OCI-LY7 (cell line): ENCODE data around the gene ABCB8. TPM values are rescaled to one million over a fixed set of nuclear protein-coding genes. Genes with fewer than 3 reads are reported as not detected.

ENCODE experiments used
- BruUV-seq: library from RNA; stranded (reverse); fragments of 400-500 nt; replicated peaks from 2 replicates; lab custom pipeline; 2021; lab: Mats Ljungman, UMichigan
- CTCF ChIA-PET: fragments of 300-600 bp; sonication (Branson Sonifier 250); formaldehyde crosslinking; loops from one replicate; lab custom pipeline; 2022; ENCODE audit warnings: antibody characterized with exemption; ENCODE audit not compliant: unreplicated experiment; lab: Charles Lee
- POLR2A ChIA-PET: fragments of 300-600 bp; sonication (Branson Sonifier 250); formaldehyde crosslinking; loops from one replicate; lab custom pipeline; 2022; ENCODE audit warnings: antibody characterized with exemption; lab: Charles Lee
- DNase-seq: peaks from one replicate; pipeline ENCODE4 v3.0.0-alpha.2; 2015; ENCODE audit warnings: low spot score
- H2AFZ ChIP-seq: fragments of 200-600 bp; sonication (generic), shearing (Covaris generic); 2 replicates; pipeline ENCODE4 v1.6.1; 2014; ENCODE audit warnings: mild to moderate bottlenecking, antibody characterized with exemption, low read length, moderate library complexity
- H3K27ac ChIP-seq: fragments of 200-600 bp; sonication (generic); 2 replicates; pipeline ENCODE4 v1.5.1; 2014; ENCODE audit warnings: mixed run types, low read depth, mild to moderate bottlenecking, moderate library complexity, low read length, inconsistent platforms; ENCODE audit not compliant: poor library complexity, severe bottlenecking
- H3K36me3 ChIP-seq: fragments of 200-600 bp; sonication (generic); 2 replicates; pipeline ENCODE4 v1.6.1; 2014; ENCODE audit warnings: mild to moderate bottlenecking, antibody characterized with exemption, low read length, moderate library complexity, mixed read lengths; ENCODE audit not compliant: insufficient read depth
- H3K4me1 ChIP-seq: fragments of 200-600 bp; sonication (generic); 2 replicates; pipeline ENCODE4 v1.5.1; 2014; ENCODE audit warnings: mild to moderate bottlenecking, low read length; ENCODE audit not compliant: insufficient read depth, poor library complexity, severe bottlenecking
- H3K4me2 ChIP-seq: fragments of 200-600 bp; sonication (generic); 2 replicates; pipeline ENCODE4 v1.6.1; 2014; ENCODE audit warnings: mild to moderate bottlenecking, low read length
- H3K4me3 ChIP-seq: fragments of 200-600 bp; sonication (generic); 2 replicates; pipeline ENCODE4 v1.5.1; 2014; ENCODE audit warnings: mild to moderate bottlenecking, low read depth, low read length; ENCODE audit not compliant: poor library complexity, severe bottlenecking
- H3K79me2 ChIP-seq: fragments of 200-600 bp; sonication (generic); 2 replicates; pipeline ENCODE4 v1.6.1; 2016; ENCODE audit warnings: low read depth, mild to moderate bottlenecking, low read length, moderate library complexity, mixed read lengths; ENCODE audit not compliant: insufficient read depth
- H3K9me2 ChIP-seq: fragments of 200-600 bp; sonication (generic); 2 replicates; pipeline ENCODE4 v1.6.1; 2016; ENCODE audit warnings: mild to moderate bottlenecking, low read length, mixed read lengths; ENCODE audit not compliant: insufficient read depth
- H3K9me3 ChIP-seq: fragments of 200-600 bp; sonication (generic); 2 replicates; pipeline ENCODE4 v1.6.1; 2014; ENCODE audit warnings: mild to moderate bottlenecking, mixed run types, low read length, mixed read lengths
- H4K20me1 ChIP-seq: fragments of 200-600 bp; sonication (generic); 2 replicates; pipeline ENCODE4 v1.6.1; 2014; ENCODE audit warnings: mild to moderate bottlenecking, antibody characterized with exemption, low read length, moderate library complexity, mixed read lengths; ENCODE audit not compliant: insufficient read depth
- EZH2phosphoT487 ChIP-seq: fragments of 200-600 bp; sonication (generic); IDR thresholded peaks from 2 replicates; pipeline ENCODE4 v1.6.1; 2018; ENCODE audit warnings: low read depth, borderline replicate concordance, mild to moderate bottlenecking, mixed run types, antibody characterized with exemption, low read length, moderate library complexity, mixed read lengths
- intact Hi-C: fragments of 100-400 bp; cut with micrococcal nuclease; formaldehyde crosslinking; loops from one replicate; pipeline ENCODE4 v1.10.0; 2022; ENCODE audit not compliant: unreplicated experiment
- total RNA-seq, 2 experiments: library from RNA; depleted of rRNA in 1 of 2; stranded (reverse); fragments of >200 nt in 1 of 2; shearing (Covaris generic) in 1 of 2; gene quantifications; 2 replicates each; pipeline ENCODE4 v1.2.3, GENCODE V29; 2014 to 2022
- TF ChIP-seq, protein P1 (sequence below): fragments of 200-600 bp; sonication (generic); conservative IDR thresholded peaks from 2 replicates; pipeline ENCODE4 v1.5.1; 2014; ENCODE audit warnings: mild to moderate bottlenecking, antibody characterized with exemption, low read length, moderate library complexity, mixed read lengths

Gene ABCB8
- total RNA-seq, 2 experiments from 2014 or later: 32.0 to 64.7 TPM

- TF ChIP-seq EZH2phosphoT487: no peak
- TF ChIP-seq, protein P1, sequence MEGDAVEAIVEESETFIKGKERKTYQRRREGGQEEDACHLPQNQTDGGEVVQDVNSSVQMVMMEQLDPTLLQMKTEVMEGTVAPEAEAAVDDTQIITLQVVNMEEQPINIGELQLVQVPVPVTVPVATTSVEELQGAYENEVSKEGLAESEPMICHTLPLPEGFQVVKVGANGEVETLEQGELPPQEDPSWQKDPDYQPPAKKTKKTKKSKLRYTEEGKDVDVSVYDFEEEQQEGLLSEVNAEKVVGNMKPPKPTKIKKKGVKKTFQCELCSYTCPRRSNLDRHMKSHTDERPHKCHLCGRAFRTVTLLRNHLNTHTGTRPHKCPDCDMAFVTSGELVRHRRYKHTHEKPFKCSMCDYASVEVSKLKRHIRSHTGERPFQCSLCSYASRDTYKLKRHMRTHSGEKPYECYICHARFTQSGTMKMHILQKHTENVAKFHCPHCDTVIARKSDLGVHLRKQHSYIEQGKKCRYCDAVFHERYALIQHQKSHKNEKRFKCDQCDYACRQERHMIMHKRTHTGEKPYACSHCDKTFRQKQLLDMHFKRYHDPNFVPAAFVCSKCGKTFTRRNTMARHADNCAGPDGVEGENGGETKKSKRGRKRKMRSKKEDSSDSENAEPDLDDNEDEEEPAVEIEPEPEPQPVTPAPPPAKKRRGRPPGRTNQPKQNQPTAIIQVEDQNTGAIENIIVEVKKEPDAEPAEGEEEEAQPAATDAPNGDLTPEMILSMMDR: no peak
- BruUV-seq: no TSS peak
- ChIA-PET POLR2A (no interaction called here), CTCF (interaction anchor here (0.6 kb wide), 2 partner anchors 18 to 62 kb away, joined by 3 read pairs; partner anchors contain the start of gene FASTK)
- Histone ChIP-seq H3K4me2 (no peak overlapping the region), H3K36me3 (peaks cover 33% of the 10 kb centered on the region), H3K4me3 (no peak overlapping the region), H4K20me1 (no peaks in the 10 kb centered on the region), H3K27ac (no peak overlapping the region), H2AFZ (no peak overlapping the region), H3K9me3 (no peaks in the 10 kb centered on the region), H3K79me2 (peaks cover 14% of the 10 kb centered on the region; the same call in 1 of the 2 replicates), H3K9me2 (no peaks in the 10 kb centered on the region), H3K4me1 (peaks cover 26% of the 10 kb centered on the region)
- DNase-seq: no peak
- intact Hi-C loops: no loop called here
These were observed 34.4 kb downstream of the ABCB8 start for GRCh38 chr7:151062399-151063211.

- no peak overlapping the region for H2AFZ ChIP-seq
- H4K20me1 ChIP-seq: no peaks in the 10 kb centered on the region
- no peak overlapping the region for H3K4me3 ChIP-seq
- peaks cover 14% of the 10 kb centered on the region; the same call in 1 of the 2 replicates for H3K79me2 ChIP-seq
- ChIA-PET POLR2A (no interaction called here), CTCF (no interaction called here)
- no peak overlapping the region for H3K4me2 ChIP-seq
- no TSS peak for BruUV-seq
- no peak for DNase-seq
- TF ChIP-seq EZH2phosphoT487: no peak
- TF ChIP-seq, protein P1: no peak
- no peaks in the 10 kb centered on the region for H3K9me3 ChIP-seq
- intact Hi-C loops: no loop called here
- no peak overlapping the region for H3K27ac ChIP-seq
- H3K4me1 ChIP-seq: peaks cover 26% of the 10 kb centered on the region
- H3K9me2 ChIP-seq: no peaks in the 10 kb centered on the region
- H3K36me3 ChIP-seq: peaks cover 39% of the 10 kb centered on the region
These were observed 34.9 kb downstream of the ABCB8 start for GRCh38 chr7:151063212-151063561.

GRCh38 chr7:151064454-151064853 lies 36.2 kb downstream of the ABCB8 start:
- Histone ChIP-seq H3K36me3 (peaks cover 46% of the 10 kb centered on the region), H2AFZ (no peak overlapping the region), H3K9me2 (no peaks in the 10 kb centered on the region), H3K4me3 (no peak overlapping the region), H3K4me1 (peaks cover 16% of the 10 kb centered on the region), H3K79me2 (peaks cover 14% of the 10 kb centered on the region; the same call in 1 of the 2 replicates), H3K27ac (no peak overlapping the region), H3K4me2 (no peak overlapping the region), H4K20me1 (no peaks in the 10 kb centered on the region), H3K9me3 (no peaks in the 10 kb centered on the region)
- TF ChIP-seq, protein P1: no peak
- TF ChIP-seq EZH2phosphoT487: no peak
- BruUV-seq: no TSS peak
- intact Hi-C loops: no loop called here
- POLR2A ChIA-PET: no interaction called here
- CTCF ChIA-PET: no interaction called here
- DNase-seq: no peak
